Tibial nerve (tissue), 4 donors: Measurements from ENCODE around the gene OR1N1.

Experiments used
- EP300 ChIP-seq, 2 donors: sonication (generic); formaldehyde crosslinking; IDR thresholded peaks; one replicate each; pipeline ENCODE4 v1.6.1; 2017; ENCODE audit warnings: antibody characterized with exemption in 2 of 2, mild to moderate bottlenecking in 1 of 2
- POLR2A ChIP-seq, 2 donors: fragments of 450-650 bp; IDR thresholded peaks; one replicate each; pipeline ENCODE4 v1.6.1; 2017; ENCODE audit warnings: antibody characterized with exemption in 2 of 2, mild to moderate bottlenecking in 2 of 2, moderate library complexity in 2 of 2
- TF ChIP-seq, protein P1 (sequence below), 5 experiments: fragments of 200-600 bp in 3 of 5; fragments of 450-650 bp in 2 of 5; sonication (generic) in 3 of 5; IDR thresholded peaks; one replicate each; pipeline ENCODE4 v1.5.1; 2016 to 2019; ENCODE audit warnings: antibody characterized with exemption in 5 of 5, mild to moderate bottlenecking in 3 of 5, moderate library complexity in 2 of 5

DNA sequence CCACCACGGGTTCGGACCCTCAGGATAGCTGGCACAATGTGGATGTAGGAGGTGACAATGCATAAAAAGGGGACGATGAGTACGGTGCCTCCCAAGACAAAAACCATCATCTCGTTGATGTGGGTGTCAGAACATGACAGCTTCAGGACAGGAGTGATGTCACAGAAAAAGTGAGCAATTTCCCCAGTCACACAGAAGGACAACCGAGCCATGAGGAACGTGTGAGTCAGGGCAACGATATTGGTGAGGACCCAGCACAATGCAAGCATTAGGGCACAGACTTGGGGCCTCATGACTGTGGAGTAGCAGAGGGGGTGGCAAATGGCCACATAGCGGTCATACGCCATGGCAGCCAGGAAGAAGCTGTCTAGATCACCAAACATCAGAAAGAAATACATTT lies 491 bp downstream of the OR1N1 start:
- TF ChIP-seq, protein P1, sequence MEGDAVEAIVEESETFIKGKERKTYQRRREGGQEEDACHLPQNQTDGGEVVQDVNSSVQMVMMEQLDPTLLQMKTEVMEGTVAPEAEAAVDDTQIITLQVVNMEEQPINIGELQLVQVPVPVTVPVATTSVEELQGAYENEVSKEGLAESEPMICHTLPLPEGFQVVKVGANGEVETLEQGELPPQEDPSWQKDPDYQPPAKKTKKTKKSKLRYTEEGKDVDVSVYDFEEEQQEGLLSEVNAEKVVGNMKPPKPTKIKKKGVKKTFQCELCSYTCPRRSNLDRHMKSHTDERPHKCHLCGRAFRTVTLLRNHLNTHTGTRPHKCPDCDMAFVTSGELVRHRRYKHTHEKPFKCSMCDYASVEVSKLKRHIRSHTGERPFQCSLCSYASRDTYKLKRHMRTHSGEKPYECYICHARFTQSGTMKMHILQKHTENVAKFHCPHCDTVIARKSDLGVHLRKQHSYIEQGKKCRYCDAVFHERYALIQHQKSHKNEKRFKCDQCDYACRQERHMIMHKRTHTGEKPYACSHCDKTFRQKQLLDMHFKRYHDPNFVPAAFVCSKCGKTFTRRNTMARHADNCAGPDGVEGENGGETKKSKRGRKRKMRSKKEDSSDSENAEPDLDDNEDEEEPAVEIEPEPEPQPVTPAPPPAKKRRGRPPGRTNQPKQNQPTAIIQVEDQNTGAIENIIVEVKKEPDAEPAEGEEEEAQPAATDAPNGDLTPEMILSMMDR (IDR thresholded peaks at IDR 0.05) = no peak
- TF ChIP-seq POLR2A (IDR thresholded peaks at IDR 0.05) = no peak
- TF ChIP-seq EP300 (IDR thresholded peaks at IDR 0.05) = no peak
